Aorta (tissue), 5 donors: ENCODE measurements around the gene ATAD3B. TPM values are rescaled to one million over a fixed set of nuclear protein-coding genes. Genes with fewer than 3 reads are reported as not detected.
"Not testable (repeated sequence)": the region's sequence is repeated elsewhere in the genome, so short reads cannot be mapped to it uniquely, and the experiment has no call there.

Experiments
- ATAC-seq: fragments of 200-7000 bp; cut with Tn5 transposase; one replicate; pipeline ENCODE4 v1.9.1; 2022; ENCODE audit warnings: moderate library complexity; ENCODE audit not compliant: low FRiP score
- DNase-seq, 2 donors: peaks; one replicate each; pipeline ENCODE4 v3.0.0-alpha.2; 2020
- H3K27ac ChIP-seq, 2 donors: one replicate each; pipeline ENCODE4 v1.5.1; 2013; ENCODE audit warnings: low read length in 2 of 2, mild to moderate bottlenecking in 2 of 2, moderate library complexity in 2 of 2, control low read depth in 1 of 2, inconsistent platforms in 1 of 2, low read depth in 1 of 2
- H3K27me3 ChIP-seq, 2 donors: one replicate each; pipeline ENCODE4 v1.6.1; 2013; ENCODE audit warnings: control low read depth in 1 of 2, low read length in 1 of 2, mild to moderate bottlenecking in 1 of 2, moderate library complexity in 1 of 2; ENCODE audit not compliant: insufficient read depth in 2 of 2, control insufficient read depth in 1 of 2
- H3K36me3 ChIP-seq, 2 donors: one replicate each; pipeline ENCODE4 v1.6.1; 2013; ENCODE audit warnings: control low read depth in 1 of 2, low read length in 1 of 2, mild to moderate bottlenecking in 1 of 2; ENCODE audit not compliant: insufficient read depth in 2 of 2, control insufficient read depth in 1 of 2
- H3K4me1 ChIP-seq, 2 donors: one replicate each; pipeline ENCODE4 v1.6.1; 2013; ENCODE audit warnings: low read length in 2 of 2, control low read depth in 1 of 2, mild to moderate bottlenecking in 1 of 2, moderate library complexity in 1 of 2; ENCODE audit not compliant: insufficient read depth in 2 of 2, control insufficient read depth in 1 of 2
- H3K4me3 ChIP-seq, 2 donors: one replicate each; pipeline ENCODE4 v1.5.1; 2013; ENCODE audit warnings: low read length in 2 of 2, control low read depth in 1 of 2, mild to moderate bottlenecking in 1 of 2
- H3K9me3 ChIP-seq: one replicate; pipeline ENCODE4 v1.6.1; 2013; ENCODE audit warnings: mild to moderate bottlenecking, low read length; ENCODE audit not compliant: control insufficient read depth
- WGBS, 2 donors: extraction: QIAGEN DNeasy Blood & Tissue Kit; methylation state at CpG; one replicate each; pipeline ENCODE4 v1.1.7; 2013; 5-methylcytosine and 5-hydroxymethylcytosine counted together
- intact Hi-C, 2 donors: fragments of 100-400 bp; cut with DNase I; formaldehyde crosslinking; loops; one replicate each; pipeline versions ENCODE4 v1.14.2 to v1.15.0; 2022
- polyA plus RNA-seq, 2 donors: library from polyadenylated mRNA; stranded (reverse); fragments of 200-250 nt; gene quantifications; one replicate each; pipeline ENCODE4 v1.2.3, GENCODE V29; 2013
- total RNA-seq, 2 donors: library from RNA; stranded (reverse); fragmentation: NEBNext Ultra II Directional; extraction: Animal tissue kit (Norgen Biotek cat#: 25700); gene quantifications; one replicate each; pipeline ENCODE4 v1.2.1, GENCODE V29; 2021
- donor health status: healthy with polysubstance abuse.
- donor health status: Bipolar disorder and iron deficiency.
- donor health status: DM: no; HTN: no; CAD: no.
- donor health status: DM: no; HTN: no; CAD: no.
- donor health status: DM: yes; HTN: yes; CAD: no.

ATAD3B gene
- total and polyA plus RNA-seq, 4 donors, result 6.1 to 44.8 (median 14.8) TPM

DNA sequence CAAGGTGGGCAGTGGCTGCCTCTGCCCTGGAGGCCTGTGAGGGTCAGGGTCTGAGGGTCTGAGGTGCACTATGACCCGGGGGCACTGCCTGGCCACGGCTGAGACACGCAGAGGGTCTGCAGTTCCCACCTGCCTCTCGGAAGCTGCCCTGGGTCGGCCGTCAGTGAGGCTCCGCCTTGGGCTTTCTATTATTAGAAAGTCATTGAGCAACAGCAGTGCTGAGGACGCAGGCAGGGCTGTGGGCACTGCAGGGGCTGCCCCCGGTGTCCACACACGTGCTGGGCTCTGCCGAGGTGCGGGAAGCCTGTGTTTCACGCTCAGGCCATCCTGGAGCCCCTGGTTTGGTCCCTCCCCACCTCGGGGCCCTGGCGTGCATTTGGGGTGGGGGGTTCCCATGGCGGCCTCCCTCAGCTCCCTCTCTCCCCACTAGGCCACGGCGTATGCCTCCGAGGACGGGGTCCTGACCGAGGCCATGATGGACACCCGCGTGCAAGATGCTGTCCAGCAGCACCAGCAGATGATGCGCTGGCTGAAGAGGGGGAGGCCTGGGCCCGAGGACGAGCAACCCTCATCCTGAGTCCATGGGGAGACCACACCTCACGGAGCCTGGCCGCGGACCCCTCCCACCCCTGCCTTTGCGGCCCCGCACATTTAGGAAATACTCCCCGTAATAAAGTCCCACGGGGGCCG is 37.4 kb downstream of the ATAD3B start:
- DNase-seq, H3K4me1 ChIP-seq, ATAC-seq, H3K27me3 ChIP-seq, H3K27ac ChIP-seq, H3K4me3 ChIP-seq, H3K9me3 ChIP-seq, intact Hi-C loops, H3K36me3 ChIP-seq: not testable (repeated sequence)
- WGBS, 2 donors, result 68 to 76% methylated on average over 21 to 33 of the region's 34 CpGs

DNA sequence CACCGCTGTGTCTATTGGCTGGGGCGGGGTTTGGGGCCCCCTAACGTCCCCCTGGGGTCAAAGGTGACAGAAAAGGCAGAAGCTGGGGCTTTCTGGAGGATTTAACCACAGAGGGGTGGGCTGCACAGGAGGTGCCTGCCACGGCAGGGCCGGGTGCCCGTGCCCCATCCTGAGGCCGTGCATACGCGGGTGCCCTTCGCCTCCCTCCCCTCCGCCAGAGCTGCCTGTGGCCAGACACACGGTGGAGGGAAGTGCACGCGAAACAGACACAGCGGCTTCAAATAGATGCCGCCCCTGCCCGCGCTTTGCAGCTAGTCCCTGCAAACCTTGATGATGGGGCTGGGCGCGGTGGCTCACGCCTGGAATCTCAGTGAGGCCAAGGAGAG is 37.9 kb downstream of the ATAD3B start:
- ATAC-seq, H3K27me3 ChIP-seq, intact Hi-C loops, DNase-seq, H3K9me3 ChIP-seq, H3K4me3 ChIP-seq, H3K4me1 ChIP-seq, H3K36me3 ChIP-seq, H3K27ac ChIP-seq: not testable (repeated sequence)
- WGBS, 2 donors, result 83 to 84% methylated on average over 12 to 19 of the region's 21 CpGs

DNA sequence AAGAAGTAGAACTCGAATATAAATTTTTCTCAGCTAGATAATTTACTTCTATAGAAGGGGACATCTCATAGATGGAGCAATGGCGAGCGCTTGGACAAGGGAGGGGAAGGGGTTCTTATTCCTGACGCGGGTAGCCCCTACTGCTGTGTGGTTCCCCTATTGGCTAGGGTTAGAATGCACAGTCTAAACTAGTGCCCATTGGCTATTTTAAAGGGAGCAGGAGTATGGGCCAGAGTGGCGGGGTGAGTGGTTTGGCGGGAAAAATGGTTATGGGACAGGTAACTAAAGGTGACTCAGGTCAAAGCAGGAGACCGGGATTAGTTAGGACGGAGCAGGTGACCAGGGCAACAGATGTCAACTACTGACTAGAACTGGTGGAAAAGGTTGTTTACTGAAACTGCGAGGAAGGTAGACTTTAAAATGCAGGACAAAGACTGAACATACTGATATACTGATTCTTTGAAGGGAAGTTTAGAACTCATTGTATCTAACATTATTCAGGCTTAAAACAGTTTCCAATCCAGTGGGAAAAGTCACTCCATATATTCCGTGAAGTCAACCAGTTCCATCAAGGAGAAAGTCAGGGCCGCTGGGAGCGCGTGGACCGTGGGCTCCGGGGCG is 39.5 kb downstream of the ATAD3B start:
- H3K4me1 ChIP-seq, result no peaks in the 10 kb centered on the region
- peak overlapping the region in 1 of 2 donors; percentile 77 for H3K27ac ChIP-seq
- H3K4me3 ChIP-seq, result peak overlapping the region; percentile 63 to 89
- 12 to 13% methylated on average over 15 to 17 of the region's 17 CpGs for WGBS, 2 donors
- intact Hi-C loops, result loop anchor here in 1 of 2 donors (2.0 kb wide), 1 partner anchor 64 kb away; the partner anchor contains the start of gene SSU72
- no peaks in the 10 kb centered on the region for H3K36me3 ChIP-seq
- H3K9me3 ChIP-seq, result no peaks in the 10 kb centered on the region
- no peaks in the 10 kb centered on the region for H3K27me3 ChIP-seq
- DNase-seq, result no peak
- no peak for ATAC-seq

DNA sequence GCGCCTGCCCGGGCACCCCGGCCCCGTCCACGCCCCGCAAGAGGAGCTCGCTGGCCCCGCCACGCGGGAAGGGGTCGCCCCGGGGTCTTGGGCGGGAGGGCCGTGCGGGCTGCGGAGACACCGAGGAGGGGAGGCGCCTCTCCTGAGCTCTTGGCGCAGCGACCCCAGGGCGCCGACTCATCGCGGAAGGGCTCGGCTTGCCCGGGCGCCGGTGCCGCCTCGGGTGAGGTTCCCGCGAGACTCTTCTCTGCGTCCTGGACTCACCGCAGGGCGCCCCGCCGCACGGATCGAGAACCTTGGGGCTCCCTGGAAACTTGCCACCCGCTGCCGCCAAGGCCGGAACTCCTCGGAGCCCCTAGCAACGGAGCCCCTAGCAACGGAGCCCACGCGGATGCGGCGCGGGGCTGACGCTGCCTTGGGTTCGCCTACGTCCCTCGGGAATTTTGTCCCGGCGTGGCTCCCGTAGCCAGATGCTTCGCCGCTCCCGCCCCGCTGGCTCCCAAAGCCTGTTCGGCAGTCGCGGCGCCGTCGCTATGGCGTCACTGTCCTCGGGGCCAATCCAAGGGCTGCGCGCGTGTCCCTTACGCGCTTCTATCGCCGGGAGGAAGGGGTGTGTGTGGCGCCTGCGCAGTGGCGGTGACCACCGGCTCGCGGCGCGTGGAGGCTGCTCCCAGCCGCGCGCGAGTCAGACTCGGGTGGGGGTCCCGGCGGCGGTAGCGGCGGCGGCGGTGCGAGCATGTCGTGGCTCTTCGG is 40.1 kb downstream of the ATAD3B start, which contains the start of gene ATAD3A:
Gene ATAD3A, plus strand, starts transcription at position 630 of the 753 bp plus-strand sequence. Its CDS starts 107 bp downstream, at position 737.
- WGBS, 2 donors, result 0% methylated on average over 87 to 99 of the region's 99 CpGs
- Histone ChIP-seq H3K9me3 (no peaks in the 10 kb centered on the region), H3K27me3 (no peaks in the 10 kb centered on the region), H3K4me3 (peak within 1 kb of the TSS; percentile 63 to 89), H3K27ac (peak within 1 kb of the TSS in 1 of 2 donors; percentile 77), H3K4me1 (no peaks in the 10 kb centered on the region), H3K36me3 (no peaks in the 10 kb centered on the region)
- DNase-seq (peak; percentile 99 to 100), ATAC-seq (peak; percentile 98)
- intact Hi-C loops, result loop anchor here in 1 of 2 donors (2.0 kb wide), 1 partner anchor 63 kb away; the partner anchor contains the start of gene SSU72

DNA sequence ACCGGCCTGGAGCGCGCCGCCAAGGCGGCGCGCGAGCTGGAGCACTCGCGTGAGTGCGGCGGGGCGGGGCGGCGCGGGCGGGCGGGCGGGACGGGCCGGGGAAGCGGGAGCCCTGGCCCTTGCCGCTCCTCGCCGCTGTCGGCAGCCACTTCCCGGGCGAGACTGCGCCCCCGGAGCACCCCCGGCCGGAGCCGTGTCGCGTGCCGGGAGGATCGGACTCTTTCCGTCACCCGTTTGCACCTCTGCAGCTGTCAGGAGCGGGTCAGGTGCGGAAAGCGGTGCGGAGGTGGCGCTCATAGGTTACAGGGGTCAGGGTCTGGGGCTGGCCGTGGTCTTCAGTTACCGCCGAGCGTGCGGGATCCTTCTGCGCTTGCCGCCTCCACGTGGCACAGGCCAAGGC is 40.9 kb downstream of the ATAD3B start:
- ATAC-seq, H3K4me1 ChIP-seq, intact Hi-C loops, DNase-seq, H3K9me3 ChIP-seq, H3K36me3 ChIP-seq, H3K27ac ChIP-seq, H3K27me3 ChIP-seq: not testable (repeated sequence)
- 0% methylated on average over 21 to 49 of the region's 52 CpGs for WGBS, 2 donors
- H3K4me3 ChIP-seq, result peak overlapping the region; percentile 42 to 65

DNA sequence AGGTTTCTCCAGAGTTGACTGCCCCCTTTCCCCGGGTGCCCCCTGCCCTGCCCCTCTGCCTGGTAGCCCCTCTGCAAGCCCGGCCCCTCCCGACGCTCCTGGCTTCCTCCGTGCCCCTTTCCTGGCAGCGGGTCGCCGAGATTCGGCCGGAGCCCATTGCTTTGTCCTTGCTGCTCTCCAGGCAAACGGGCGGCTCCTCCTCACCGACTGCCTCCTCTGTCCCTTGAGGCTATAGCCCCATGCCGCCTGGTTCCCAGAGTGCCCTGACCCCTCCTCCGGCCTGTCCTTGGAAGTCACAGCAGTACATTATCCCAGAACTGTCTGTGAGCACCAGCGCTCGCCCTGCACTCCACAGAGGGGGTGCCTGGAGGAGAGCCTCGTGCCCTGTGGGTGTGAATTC is 42.1 kb downstream of the ATAD3B start:
- intact Hi-C loops, H3K27ac ChIP-seq, H3K36me3 ChIP-seq, ATAC-seq, H3K4me1 ChIP-seq, H3K27me3 ChIP-seq, H3K9me3 ChIP-seq, DNase-seq, H3K4me3 ChIP-seq: not testable (repeated sequence)
- 85 to 87% methylated on average over 11 to 18 of the region's 18 CpGs for WGBS, 2 donors

DNA sequence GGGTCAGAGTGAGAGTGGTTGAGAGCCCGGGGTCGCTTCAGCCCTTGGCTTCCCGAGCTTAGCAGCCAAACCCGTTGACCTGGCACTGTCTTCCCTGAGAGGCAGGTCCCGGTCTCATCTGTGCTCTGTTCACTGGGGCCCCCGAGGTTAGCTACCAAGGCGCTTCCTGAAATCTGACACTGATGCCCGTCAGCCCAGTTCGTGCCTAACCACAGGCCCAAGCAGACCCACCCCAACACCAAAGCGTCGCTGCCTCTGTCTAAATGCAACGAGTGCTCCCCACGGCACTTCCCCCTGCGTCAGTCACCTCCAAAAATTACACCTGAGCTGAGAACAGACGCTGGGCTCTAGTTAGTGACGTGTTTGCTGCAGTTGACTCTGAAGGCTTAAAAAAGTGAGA is 42.8 kb downstream of the ATAD3B start:
- H3K36me3 ChIP-seq, H3K4me3 ChIP-seq, DNase-seq, H3K27ac ChIP-seq, ATAC-seq, H3K9me3 ChIP-seq, H3K4me1 ChIP-seq, H3K27me3 ChIP-seq, intact Hi-C loops: not testable (repeated sequence)
- 76 to 80% methylated on average over 14 of the region's 16 CpGs for WGBS, 2 donors

DNA sequence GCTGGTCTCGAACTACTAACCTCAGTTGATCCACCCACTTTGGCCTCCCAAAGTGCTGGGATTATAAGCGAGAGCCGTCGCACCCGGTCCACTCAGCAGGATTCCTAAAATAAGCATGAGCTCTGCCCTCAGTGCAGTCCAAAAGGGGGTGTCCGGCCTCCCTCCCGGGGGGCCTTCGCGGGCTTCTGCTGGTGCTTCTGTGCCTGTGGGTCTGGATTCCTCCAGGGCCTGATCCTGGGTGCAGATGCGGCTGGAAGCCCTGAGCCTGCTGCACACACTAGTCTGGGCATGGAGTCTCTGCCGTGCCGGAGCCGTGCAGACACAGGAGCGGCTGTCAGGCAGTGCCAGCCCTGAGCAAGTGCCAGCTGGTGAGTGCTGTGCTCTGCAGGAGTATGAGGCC is 45.4 kb downstream of the ATAD3B start:
- H3K4me1 ChIP-seq, DNase-seq, H3K9me3 ChIP-seq, H3K27me3 ChIP-seq, intact Hi-C loops, H3K36me3 ChIP-seq, ATAC-seq, H3K27ac ChIP-seq, H3K4me3 ChIP-seq: not testable (repeated sequence)
- WGBS, 2 donors, result 94 to 95% methylated on average over 14 of the region's 14 CpGs
